Keratinocyte (primary cell): ENCODE results near the gene TUBGCP6. TPM values are rescaled to one million over a fixed set of nuclear protein-coding genes. Genes with fewer than 3 reads are reported as not detected.
A peak's percentile ranks its signal among the peaks of the same experiment; 100 is the strongest.

Source experiments
- DNase-seq: peaks from one replicate; pipeline ENCODE4 v3.0.0-alpha.2; 2011; ENCODE audit warnings: low read depth, missing footprints, low spot score
- FAIRE-seq: peaks from 2 replicates; lab custom pipeline; 2011; peaks lifted over from hg19 to GRCh38; lab: Jason Lieb, UNC
- H2AFZ ChIP-seq: 2 replicates; pipeline ENCODE4 v1.6.0; 2012; ENCODE audit warnings: low read length, control low read depth, inconsistent platforms; ENCODE audit not compliant: control insufficient read depth
- H3K27ac ChIP-seq: 2 replicates; pipeline ENCODE4 v1.5.1; 2011; ENCODE audit warnings: low read length; ENCODE audit not compliant: control insufficient read depth, insufficient read depth
- H3K27me3 ChIP-seq: 3 replicates; pipeline ENCODE4 v1.6.0; 2011; ENCODE audit warnings: low read length; ENCODE audit not compliant: control insufficient read depth, insufficient read depth; ENCODE audit errors: extremely low read depth
- H3K36me3 ChIP-seq, 2 experiments: 2 replicates in 1 of 2; 3 replicates in 1 of 2; pipeline ENCODE4 v1.5.1; 2011; ENCODE audit warnings: low read length in 2 of 2, mild to moderate bottlenecking in 1 of 2; ENCODE audit not compliant: control insufficient read depth in 2 of 2, insufficient read depth in 2 of 2; ENCODE audit errors: extremely low read depth in 1 of 2
- H3K4me1 ChIP-seq: 3 replicates; pipeline ENCODE4 v1.5.1; 2011; ENCODE audit warnings: low read length; ENCODE audit not compliant: control insufficient read depth, insufficient read depth; ENCODE audit errors: extremely low read depth
- H3K4me2 ChIP-seq: 3 replicates; pipeline ENCODE4 v1.6.0; 2011; ENCODE audit warnings: low read depth, low read length; ENCODE audit not compliant: control insufficient read depth, insufficient read depth; ENCODE audit errors: extremely low read depth
- H3K4me3 ChIP-seq, 3 experiments: fragments of 200-600 bp in 1 of 3; sonication (generic) in 1 of 3; 2 replicates in 2 of 3; 3 replicates in 1 of 3; pipeline ENCODE4 v1.5.1; 2011 to 2016; ENCODE audit warnings: low read length in 3 of 3, mild to moderate bottlenecking in 3 of 3, control low read depth in 2 of 3, inconsistent platforms in 1 of 3, low read depth in 1 of 3, mixed read lengths in 1 of 3, mixed run types in 1 of 3, moderate library complexity in 1 of 3; ENCODE audit not compliant: control insufficient read depth in 2 of 3, insufficient read depth in 2 of 3; ENCODE audit errors: extremely low read depth in 1 of 3
- H3K79me2 ChIP-seq: 2 replicates; pipeline ENCODE4 v1.6.0; 2012; ENCODE audit warnings: low read length; ENCODE audit not compliant: control insufficient read depth, insufficient read depth
- H3K9ac ChIP-seq: 3 replicates; pipeline ENCODE4 v1.6.0; 2011; ENCODE audit warnings: low read length; ENCODE audit not compliant: control insufficient read depth, insufficient read depth; ENCODE audit errors: extremely low read depth
- H3K9me1 ChIP-seq: 3 replicates; pipeline ENCODE4 v1.6.0; 2011; ENCODE audit warnings: low read length; ENCODE audit not compliant: control insufficient read depth, insufficient read depth; ENCODE audit errors: extremely low read depth
- H3K9me3 ChIP-seq: 2 replicates; pipeline ENCODE4 v1.5.1; 2012; ENCODE audit warnings: low read depth, low read length; ENCODE audit not compliant: control insufficient read depth
- H4K20me1 ChIP-seq: 3 replicates; pipeline ENCODE4 v1.6.0; 2011; ENCODE audit warnings: low read length; ENCODE audit not compliant: control insufficient read depth, insufficient read depth; ENCODE audit errors: extremely low read depth
- EZH2 ChIP-seq: IDR thresholded peaks from one replicate; pipeline ENCODE4 v1.6.1; 2012; ENCODE audit warnings: inconsistent platforms, mild to moderate bottlenecking, low read length, moderate library complexity
- dilution Hi-C: fragments of 300-500 bp; cut with MboI; formaldehyde crosslinking; loops from one replicate; pipeline ENCODE4 v1.7.0; 2020; ENCODE audit warnings: low sequenced_read_pairs; ENCODE audit not compliant: extremely low pct_ligation_motif_present
- polyA plus RNA-seq, 5 experiments: library from polyadenylated mRNA; depleted of rRNA in 3 of 5; stranded (reverse) in 3 of 5; stranded (forward) in 1 of 5; unstranded in 1 of 5; fragments of >200 nt; gene quantifications; 1 replicate in 1 of 5; 2 replicates in 3 of 5; 3 replicates in 1 of 5; pipeline versions ENCODE4 v1.2.1 to v1.2.3, GENCODE V29; 2011 to 2012; ENCODE audit warnings: missing spikeins in 2 of 5, low read depth in 1 of 5, low replicate concordance in 1 of 5
- TF ChIP-seq, protein P1 (sequence below), 3 experiments: IDR thresholded peaks in 1 of 3; conservative IDR thresholded peaks in 1 of 3; optimal IDR thresholded peaks in 1 of 3; 2 replicates in 2 of 3; 3 replicates in 1 of 3; pipeline versions ENCODE3 to v1.5.1; 2011; ENCODE audit warnings: low read length in 3 of 3, mild to moderate bottlenecking in 3 of 3, moderate library complexity in 2 of 3, control low read depth in 1 of 3, inconsistent platforms in 1 of 3; ENCODE audit not compliant: insufficient read depth in 2 of 3; ENCODE audit errors: extremely low read depth in 1 of 3

Gene TUBGCP6
- polyA plus RNA-seq, 1 donor (not counting 4 experiments of a cell fraction or from before 2014, with no cell fraction given) = 10.1 TPM

DNA sequence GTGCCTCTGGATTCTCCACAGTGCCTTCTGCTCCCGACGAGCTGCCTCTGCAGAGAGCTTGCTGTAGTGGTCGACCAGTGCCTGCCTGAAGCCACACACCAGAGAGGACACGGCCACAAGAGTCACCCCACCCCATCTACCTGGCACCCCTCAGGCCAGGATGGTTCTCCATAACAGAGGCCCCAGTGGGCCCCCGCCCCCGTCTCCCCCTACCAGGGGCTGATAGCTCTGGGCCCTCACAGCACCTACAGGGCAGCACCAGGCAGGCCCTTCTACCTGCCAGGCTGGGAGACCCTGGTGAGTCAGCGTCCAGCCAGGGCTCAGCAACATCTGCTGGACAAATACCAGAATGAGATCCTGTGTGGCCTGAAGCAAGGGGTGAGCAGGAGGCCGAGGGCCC is 22.3 kb downstream of the TUBGCP6 start:
- TF ChIP-seq, protein P1, sequence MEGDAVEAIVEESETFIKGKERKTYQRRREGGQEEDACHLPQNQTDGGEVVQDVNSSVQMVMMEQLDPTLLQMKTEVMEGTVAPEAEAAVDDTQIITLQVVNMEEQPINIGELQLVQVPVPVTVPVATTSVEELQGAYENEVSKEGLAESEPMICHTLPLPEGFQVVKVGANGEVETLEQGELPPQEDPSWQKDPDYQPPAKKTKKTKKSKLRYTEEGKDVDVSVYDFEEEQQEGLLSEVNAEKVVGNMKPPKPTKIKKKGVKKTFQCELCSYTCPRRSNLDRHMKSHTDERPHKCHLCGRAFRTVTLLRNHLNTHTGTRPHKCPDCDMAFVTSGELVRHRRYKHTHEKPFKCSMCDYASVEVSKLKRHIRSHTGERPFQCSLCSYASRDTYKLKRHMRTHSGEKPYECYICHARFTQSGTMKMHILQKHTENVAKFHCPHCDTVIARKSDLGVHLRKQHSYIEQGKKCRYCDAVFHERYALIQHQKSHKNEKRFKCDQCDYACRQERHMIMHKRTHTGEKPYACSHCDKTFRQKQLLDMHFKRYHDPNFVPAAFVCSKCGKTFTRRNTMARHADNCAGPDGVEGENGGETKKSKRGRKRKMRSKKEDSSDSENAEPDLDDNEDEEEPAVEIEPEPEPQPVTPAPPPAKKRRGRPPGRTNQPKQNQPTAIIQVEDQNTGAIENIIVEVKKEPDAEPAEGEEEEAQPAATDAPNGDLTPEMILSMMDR (optimal IDR thresholded peaks at IDR 0.05 in 1 of 3, IDR thresholded peaks at IDR 0.05 in 1 of 3, conservative IDR thresholded peaks at IDR 0.05 in 1 of 3; ENCODE audit: extremely low read depth in 1 of 3, insufficient read depth in 2 of 3, low read length in 3 of 3) = no peak
- TF ChIP-seq EZH2 = no peak
- Histone ChIP-seq H2AFZ (no peak overlapping the region), H3K36me3 (peaks cover 21 to 50% of the 10 kb centered on the region in 2 experiments), H4K20me1 (no peaks in the 10 kb centered on the region), H3K4me2 (no peak overlapping the region), H3K4me3 (no peak overlapping the region), H3K9me1 (no peaks in the 10 kb centered on the region), H3K4me1 (no peaks in the 10 kb centered on the region), H3K79me2 (no peaks in the 10 kb centered on the region), H3K9me3 (no peaks in the 10 kb centered on the region), H3K27ac (no peak overlapping the region), H3K27me3 (no peaks in the 10 kb centered on the region), H3K9ac (no peak overlapping the region)
- dilution Hi-C loops = no loop called here
- DNase-seq = no peak
- FAIRE-seq = no peak

DNA sequence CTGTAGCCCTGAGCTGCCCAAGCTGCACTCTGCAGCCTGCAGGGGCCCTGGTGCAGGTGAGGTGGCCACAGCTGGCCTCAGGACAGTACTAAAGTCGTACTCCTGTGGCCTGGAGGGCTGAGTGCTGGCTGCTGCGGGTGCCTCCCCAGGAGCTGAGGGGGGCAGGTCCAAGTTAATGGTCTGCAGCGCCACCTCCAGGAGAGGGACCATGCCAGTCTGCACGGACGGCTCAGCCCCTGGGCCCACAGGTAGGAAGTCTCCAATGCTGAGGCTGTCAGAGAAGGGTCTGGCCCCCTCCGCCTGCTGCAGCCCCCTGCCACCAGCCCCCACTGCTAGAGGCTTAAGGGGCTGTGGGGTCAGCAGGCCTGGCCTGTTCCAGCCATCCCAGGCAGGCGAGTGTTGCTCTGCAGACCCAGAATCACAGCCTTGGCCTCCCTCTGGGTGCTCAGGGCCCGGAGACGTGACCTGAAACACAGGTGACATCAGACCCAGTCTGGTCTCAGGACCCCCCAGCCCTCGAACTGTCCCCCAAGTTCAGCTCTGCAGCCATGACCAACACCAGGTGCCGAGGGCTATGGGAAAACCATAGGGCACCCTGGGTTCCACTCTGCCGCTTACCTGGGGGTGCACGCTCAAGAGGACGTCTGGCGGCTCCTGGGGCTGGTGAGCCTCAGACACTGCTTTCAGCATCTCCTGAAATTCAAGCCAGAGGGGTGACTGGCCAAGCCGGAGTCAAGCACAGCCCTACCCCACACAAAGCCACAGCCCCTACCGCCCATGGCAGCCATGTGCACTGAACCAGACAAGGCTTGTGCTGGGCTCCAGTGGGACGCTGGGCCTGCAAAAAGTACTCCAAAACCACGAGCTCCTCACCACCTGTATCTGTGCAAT is 23.2 kb downstream of the TUBGCP6 start:
- Histone ChIP-seq H4K20me1 (no peaks in the 10 kb centered on the region), H3K9me3 (no peaks in the 10 kb centered on the region), H3K36me3 (peaks cover 21 to 53% of the 10 kb centered on the region in 2 experiments), H3K9ac (no peak overlapping the region), H3K4me3 (no peak overlapping the region), H3K27me3 (no peaks in the 10 kb centered on the region), H3K4me2 (no peak overlapping the region), H3K27ac (no peak overlapping the region), H3K4me1 (no peaks in the 10 kb centered on the region), H2AFZ (no peak overlapping the region), H3K79me2 (no peaks in the 10 kb centered on the region), H3K9me1 (no peaks in the 10 kb centered on the region)
- FAIRE-seq = no peak
- dilution Hi-C loops = no loop called here
- TF ChIP-seq EZH2 = no peak
- TF ChIP-seq, protein P1 (optimal IDR thresholded peaks at IDR 0.05 in 1 of 3, IDR thresholded peaks at IDR 0.05 in 1 of 3, conservative IDR thresholded peaks at IDR 0.05 in 1 of 3; ENCODE audit: extremely low read depth in 1 of 3, insufficient read depth in 2 of 3, low read length in 3 of 3) = peak in 2 of 3 experiments; percentile 16 to 31
- no peak for DNase-seq
